T-helper 22 cell (primary cell): Measurements from ENCODE around the gene GFRA3.

Experiments
- DNase-seq: peaks from one replicate; pipeline ENCODE4 v3.0.0-alpha.2; 2020; ENCODE audit warnings: low read depth

The GFRA3 gene

GRCh38 chr5:138246822-138247221, 27.6 kb downstream of the GFRA3 start:
- no peak for DNase-seq

- no peak for DNase-seq
Observed at GRCh38 chr5:138246334-138246733, 28.1 kb downstream of the GFRA3 start.

DNA sequence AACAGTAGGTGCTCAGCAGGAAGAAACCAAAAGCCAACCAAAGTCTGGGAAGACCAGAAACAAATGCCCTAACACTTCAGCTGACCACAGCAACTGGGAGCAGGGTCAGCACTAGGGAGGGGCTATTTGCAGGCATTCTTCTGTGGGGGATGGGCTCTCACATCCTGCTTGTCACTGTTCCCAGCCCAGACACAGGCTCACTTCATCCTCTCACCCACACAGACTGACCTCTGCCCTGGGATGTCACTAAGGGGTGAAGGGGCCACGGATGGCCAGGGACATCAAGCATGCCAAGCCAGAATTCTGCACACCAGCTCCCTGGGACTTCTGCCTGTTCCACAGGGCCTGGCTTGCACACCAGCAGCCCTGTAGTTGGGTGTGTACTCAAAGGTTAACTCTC, 28.7 kb downstream of the GFRA3 start:
- no peak for DNase-seq

DNA sequence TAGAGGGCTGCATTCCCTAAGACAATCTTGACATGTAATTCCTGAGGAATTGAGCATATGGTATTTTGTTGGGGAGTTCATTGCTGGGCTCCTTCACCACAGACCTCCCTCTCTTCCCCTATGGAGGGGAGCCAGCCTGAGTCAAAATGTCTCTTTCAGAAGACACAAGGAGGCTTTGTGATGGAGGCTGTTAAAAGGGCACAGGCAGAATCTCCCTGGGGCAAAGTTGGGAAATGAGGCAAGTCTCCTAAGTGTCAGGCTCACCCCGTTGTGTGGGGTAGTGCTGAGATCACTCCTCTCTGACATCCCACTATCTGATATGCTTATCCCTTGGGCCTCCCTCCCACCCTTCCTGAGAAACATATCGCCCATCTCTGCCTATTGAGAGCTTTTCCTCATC, 30.6 kb downstream of the GFRA3 start:
- no peak for DNase-seq

GRCh38 chr5:138241688-138242571, 32.5 kb downstream of the GFRA3 start:
- DNase-seq = no peak

DNA sequence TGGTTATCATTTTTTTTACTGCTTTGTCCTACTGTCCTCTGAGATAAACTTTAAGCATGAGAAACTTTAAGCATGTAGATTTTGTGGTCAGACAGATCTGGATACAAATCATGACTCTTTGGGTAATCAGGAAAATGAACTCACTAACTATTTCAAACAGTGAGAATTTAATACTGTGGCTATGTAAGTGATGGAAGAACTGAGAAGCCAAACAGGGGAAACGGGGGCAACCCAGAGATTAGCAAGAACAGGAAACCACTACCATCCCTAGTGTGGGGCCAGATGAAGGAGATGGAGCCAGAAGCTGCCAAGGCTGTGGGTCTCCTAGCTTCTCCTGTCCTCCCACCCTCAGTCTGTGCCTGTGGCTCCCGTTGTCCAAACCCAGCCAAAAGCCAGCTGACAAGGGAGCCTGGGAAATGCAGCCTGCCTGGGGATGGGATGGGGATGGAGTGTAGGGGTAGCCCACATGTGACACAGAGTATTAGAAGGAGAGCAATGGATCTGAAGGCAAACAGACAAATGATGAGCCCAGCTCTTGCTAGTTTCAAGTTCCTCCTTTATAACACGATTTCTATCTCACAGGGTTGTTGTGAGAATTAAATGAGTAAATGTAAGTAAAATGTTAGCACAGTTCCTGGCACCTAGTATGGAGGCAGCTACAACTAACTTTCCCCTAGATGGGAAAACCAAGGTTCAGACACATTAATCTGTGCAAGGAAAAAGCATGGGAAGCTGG, 33.6 kb downstream of the GFRA3 start:
- DNase-seq = no peak

DNA sequence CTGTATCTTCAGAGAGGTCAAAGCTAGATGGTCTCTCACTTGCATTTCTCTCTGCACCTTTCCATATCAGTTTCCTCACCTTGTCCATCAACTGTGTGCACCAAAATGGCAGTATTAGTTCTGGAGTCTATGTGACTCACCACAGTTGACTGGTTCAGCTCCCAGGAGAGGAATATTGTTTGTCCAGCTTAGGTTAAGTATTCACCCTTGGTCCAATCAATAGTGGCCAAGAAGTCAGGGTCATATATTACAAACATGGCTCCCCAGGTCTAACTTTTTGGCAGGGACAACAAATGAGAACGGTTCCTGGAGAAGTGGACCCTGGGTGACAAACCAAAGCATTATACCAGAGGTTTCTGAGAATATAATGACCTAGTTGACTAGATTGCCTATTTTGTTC, 36.4 kb downstream of the GFRA3 start:
- no peak for DNase-seq

DNA sequence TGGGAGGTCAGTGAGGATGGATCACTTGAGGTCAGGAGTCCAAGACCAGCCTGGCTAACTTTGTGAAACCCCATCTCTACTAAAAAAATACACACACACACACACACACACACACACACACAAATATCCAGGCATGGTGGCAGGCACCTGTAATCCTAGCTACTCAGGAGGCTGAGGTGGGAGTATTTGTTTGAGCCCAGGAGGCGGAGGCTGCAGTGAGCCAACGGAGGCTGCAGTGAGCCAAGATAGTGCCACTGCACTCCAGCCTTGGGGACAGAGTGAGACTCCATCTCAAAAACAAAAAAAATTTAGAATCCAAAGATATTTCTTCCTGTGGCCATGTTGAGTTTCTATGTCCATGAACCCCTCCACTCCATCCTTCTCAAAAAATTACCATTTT, 39.8 kb downstream of the GFRA3 start:
- no peak for DNase-seq

- DNase-seq = no peak
Observed at GRCh38 chr5:138233280-138233679, 41.1 kb downstream of the GFRA3 start.

- no peak for DNase-seq
Observed at GRCh38 chr5:138230981-138231589, 43.3 kb downstream of the GFRA3 start.

DNA sequence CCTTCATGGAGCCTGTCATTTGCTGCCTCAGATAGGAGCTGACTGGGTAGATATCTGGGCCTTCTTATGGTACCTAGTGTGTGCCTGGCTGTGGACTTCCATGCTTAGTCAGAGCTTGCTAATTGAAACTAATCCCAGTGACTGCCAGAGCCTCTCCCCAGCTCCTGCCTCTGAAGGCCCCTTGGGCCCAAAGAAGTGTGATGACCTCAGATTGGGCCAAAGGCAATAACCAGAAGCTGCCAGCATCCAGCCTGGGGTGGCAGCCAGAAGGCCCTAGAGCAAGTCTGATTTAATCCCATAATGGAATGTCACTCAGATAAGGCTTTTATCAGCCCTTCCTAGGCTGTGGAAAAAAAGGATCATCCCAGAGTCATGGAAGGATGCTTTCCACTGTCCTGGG, 44.2 kb downstream of the GFRA3 start:
- no peak for DNase-seq

DNA sequence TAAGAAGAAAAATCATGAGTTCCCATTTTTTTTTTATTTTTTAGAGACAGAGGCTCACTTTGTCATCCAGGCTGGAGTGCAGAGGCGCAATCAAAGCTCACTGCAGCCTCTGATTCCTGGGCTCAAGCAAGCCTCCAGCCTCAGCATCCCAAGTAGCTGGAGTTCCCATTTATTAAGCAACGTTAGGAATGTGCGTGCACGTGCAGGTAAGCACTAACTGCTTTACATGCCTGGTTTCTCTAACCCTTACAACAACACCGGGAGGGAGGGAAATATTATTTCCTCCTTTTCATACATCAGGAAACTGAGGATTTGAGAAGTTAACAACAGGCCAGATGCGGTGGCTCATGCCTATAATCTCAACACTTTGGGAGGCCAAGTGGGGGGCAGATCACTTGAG, 45.0 kb downstream of the GFRA3 start:
- DNase-seq = no peak

GRCh38 chr5:138226910-138227309, 47.5 kb downstream of the GFRA3 start:
- DNase-seq = no peak

GRCh38 chr5:138224712-138225111, 49.7 kb downstream of the GFRA3 start:
- no peak for DNase-seq

DNA sequence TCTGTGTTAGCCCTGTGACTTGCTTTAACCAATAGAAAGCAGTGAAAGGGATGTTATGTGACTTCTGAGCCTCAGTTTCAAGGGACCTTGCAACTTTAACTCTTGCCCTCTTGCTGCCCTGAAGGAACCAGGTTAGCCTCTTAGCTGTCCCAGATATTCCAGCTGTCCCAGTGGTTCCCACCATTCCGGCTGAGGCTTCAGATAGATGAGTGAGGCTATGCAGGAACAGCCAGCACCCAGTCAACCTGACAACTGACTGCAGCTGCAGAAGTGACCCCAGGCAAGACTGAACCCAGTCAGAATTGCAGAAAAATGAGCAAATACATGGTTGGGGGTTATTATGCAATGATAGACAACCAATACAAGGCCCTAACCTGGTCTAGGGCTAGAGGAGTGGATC, 50.9 kb downstream of the GFRA3 start:
- DNase-seq = no peak

DNA sequence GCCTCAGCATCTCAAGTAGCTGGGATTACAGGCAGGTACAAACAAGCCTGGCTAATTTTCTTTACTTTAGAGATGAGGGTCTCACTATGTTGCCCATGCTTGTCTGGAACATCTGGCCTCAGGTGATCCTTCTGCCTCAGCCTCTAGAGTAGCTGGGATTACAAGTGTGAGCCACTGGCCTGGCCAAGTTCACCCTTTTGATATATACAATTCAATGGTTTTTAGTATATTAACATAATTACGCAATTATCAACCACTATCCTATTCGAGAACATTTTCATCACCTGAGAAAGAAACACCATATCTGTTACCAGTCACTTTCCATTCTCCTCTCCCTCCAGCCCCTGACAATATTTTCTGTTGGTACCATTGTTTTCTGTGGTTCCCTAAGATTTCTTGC, 57.6 kb downstream of the GFRA3 start:
- DNase-seq = no peak

GRCh38 chr5:138213161-138214029, 61.0 kb downstream of the GFRA3 start, which contains the start of gene CDC23:
CDC23 (minus strand) TSS chr5:138213323; CDS start chr5:138213312, 11 bp downstream.
- DNase-seq = peak; percentile 87

GRCh38 chr5:138212828-138213160, 61.6 kb downstream of the GFRA3 start:
- DNase-seq = peak; percentile 3

DNA sequence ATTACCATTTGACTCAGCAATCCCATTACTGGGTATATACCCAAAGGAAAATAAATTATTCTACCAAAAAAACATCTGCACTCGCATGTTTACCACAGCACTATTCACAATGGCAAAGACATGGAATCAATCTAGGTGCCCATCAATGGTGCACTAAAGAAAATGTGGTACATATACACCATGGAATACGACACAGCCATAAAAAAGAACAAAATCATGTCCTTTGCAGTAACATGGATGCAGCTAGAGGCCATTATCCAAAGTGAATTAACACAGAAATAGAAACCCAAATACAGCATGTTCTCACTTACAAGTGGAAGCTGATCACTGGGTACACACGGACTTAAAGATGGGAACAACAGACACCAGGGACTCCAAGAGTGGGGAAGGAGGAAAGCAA, 63.4 kb downstream of the GFRA3 start:
- DNase-seq = no peak
